Measurements from ENCODE around the gene EID3. TPM values are rescaled to one million over a fixed set of nuclear protein-coding genes. Genes with fewer than 3 reads are reported as not detected.

EID3 gene
- total RNA-seq, 1 donor from 2014 or later = 1.4 TPM

DNA sequence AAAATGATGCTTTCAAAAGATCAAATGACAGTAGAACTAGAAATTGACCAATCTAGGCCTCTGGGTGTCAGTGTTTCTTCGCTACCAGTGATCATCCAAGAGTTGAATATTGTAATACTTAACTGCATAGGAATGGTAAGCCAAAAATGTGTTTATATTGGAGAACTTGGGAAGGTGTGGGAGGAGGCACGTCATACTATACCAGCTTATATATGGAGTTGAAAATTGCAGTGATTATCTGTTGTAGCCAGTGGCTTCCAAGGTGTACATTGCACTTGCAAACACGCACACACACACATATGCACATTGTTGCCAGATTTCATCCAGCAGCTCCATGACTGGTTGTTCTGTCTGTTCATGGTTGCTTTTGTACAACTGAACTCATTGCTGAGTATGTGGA lies 36.1 kb downstream of the EID3 start:
- peak overlapping the region in 1 of 2 donors; percentile 64 for H3K27ac ChIP-seq
- H3K4me3 ChIP-seq = no peak overlapping the region
- peaks cover 64 to 83% of the 10 kb centered on the region in 2 donors for H3K36me3 ChIP-seq
- no peaks in the 10 kb centered on the region for H3K9me3 ChIP-seq
- TF ChIP-seq, protein P1, sequence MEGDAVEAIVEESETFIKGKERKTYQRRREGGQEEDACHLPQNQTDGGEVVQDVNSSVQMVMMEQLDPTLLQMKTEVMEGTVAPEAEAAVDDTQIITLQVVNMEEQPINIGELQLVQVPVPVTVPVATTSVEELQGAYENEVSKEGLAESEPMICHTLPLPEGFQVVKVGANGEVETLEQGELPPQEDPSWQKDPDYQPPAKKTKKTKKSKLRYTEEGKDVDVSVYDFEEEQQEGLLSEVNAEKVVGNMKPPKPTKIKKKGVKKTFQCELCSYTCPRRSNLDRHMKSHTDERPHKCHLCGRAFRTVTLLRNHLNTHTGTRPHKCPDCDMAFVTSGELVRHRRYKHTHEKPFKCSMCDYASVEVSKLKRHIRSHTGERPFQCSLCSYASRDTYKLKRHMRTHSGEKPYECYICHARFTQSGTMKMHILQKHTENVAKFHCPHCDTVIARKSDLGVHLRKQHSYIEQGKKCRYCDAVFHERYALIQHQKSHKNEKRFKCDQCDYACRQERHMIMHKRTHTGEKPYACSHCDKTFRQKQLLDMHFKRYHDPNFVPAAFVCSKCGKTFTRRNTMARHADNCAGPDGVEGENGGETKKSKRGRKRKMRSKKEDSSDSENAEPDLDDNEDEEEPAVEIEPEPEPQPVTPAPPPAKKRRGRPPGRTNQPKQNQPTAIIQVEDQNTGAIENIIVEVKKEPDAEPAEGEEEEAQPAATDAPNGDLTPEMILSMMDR (IDR thresholded peaks at IDR 0.05) = peak in 1 of 3 experiments; percentile 34
- intact Hi-C loops (cut with DNase I) = no loop called here
- H3K27me3 ChIP-seq = no peaks in the 10 kb centered on the region
- H3K4me1 ChIP-seq = peaks cover 6 to 33% of the 10 kb centered on the region in 2 donors
- DNase-seq (ENCODE audit: low spot score in 2 of 2) = no peak

DNA sequence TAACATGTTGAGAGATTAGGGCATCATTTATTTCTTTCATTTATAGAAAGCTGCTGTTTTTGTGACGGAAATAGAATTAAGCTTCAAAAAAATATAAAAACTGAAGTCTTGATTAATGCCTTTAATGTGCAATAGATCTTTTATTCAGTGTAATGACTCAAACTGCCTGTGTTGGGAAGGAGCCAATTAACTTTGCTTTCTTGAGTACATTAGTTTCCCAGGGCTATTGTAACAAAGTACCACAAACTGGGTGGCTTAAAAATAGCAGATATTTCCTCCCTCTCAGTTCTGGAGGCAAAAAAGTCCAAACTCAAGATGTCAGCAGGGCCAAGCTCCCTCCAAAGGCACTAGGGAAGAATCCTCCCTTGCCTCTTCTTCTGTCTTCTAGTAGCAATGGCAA lies 36.6 kb downstream of the EID3 start:
- Histone ChIP-seq H3K27me3 (no peaks in the 10 kb centered on the region), H3K9me3 (no peaks in the 10 kb centered on the region), H3K27ac (peak overlapping the region; percentile 62 to 64), H3K4me3 (no peak overlapping the region), H3K36me3 (peaks cover 58 to 78% of the 10 kb centered on the region in 2 donors), H3K4me1 (peaks cover 8 to 35% of the 10 kb centered on the region in 2 donors)
- intact Hi-C loops (cut with DNase I) = no loop called here
- TF ChIP-seq, protein P1 (IDR thresholded peaks at IDR 0.05) = no peak
- DNase-seq (ENCODE audit: low spot score in 2 of 2) = no peak

DNA sequence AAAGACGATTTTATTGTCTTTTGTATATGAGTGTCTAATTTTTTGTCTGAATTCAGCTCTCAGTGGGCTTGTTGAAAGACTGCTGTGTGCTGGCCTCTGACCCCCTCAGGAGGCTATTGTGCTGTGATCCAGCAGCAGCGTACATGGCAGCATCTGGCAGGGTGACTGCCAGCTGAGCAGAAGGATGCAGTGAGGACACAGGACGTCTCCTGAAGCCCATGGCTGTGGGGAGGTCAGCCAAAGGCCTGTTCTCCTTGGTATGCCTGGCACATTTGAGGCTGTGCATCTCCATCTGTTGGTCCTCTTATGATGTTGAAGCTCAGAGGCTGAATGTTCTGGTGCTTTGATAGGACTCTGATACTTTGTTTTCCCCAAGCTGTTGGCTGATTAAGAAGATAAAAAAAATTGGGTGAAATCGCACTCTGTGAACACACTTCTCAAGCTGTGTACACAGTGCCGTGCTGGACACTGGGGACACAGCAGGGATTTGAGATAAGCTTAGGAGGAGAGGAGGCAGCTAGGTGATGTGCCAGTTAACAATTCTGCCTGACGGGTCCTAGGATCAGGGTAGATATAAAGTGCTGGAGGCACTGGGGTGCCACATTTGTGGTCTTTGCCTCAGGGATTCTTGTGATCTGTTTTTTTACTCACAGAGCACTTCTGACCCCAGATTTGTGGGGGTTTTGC lies 37.5 kb downstream of the EID3 start:
- H3K36me3 ChIP-seq = peaks cover 56 to 69% of the 10 kb centered on the region in 2 donors
- intact Hi-C loops (cut with DNase I) = no loop called here
- no peaks in the 10 kb centered on the region for H3K9me3 ChIP-seq
- TF ChIP-seq, protein P1 (IDR thresholded peaks at IDR 0.05) = no peak
- H3K4me3 ChIP-seq = no peak overlapping the region
- H3K27ac ChIP-seq = peak overlapping the region; percentile 62 to 64
- peaks cover 8 to 44% of the 10 kb centered on the region in 2 donors for H3K4me1 ChIP-seq
- no peaks in the 10 kb centered on the region for H3K27me3 ChIP-seq
- no peak for DNase-seq (ENCODE audit: low spot score in 2 of 2)

DNA sequence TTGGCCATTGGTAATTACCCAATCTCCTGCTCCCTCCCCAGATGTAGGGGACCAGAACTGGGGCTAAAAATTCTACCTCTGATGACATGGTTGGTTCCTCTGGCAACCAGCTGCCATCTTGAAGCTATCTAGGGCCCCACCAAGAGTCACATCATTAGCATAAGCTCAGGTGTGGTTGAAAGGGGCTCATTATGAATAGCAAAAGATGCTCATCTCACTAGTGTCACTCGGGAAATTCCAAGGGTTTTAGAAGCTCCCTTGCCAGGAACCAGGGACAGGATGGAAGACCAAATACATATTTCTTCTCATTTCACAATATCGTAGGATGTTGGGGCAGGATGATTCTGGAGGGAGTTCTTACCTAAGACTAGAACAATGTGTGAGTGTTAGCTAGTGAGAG lies 38.6 kb downstream of the EID3 start:
- no peak for DNase-seq (ENCODE audit: low spot score in 2 of 2)
- no peak overlapping the region for H3K4me3 ChIP-seq
- intact Hi-C loops (cut with DNase I) = no loop called here
- H3K36me3 ChIP-seq = peaks cover 45 to 59% of the 10 kb centered on the region in 2 donors
- no peaks in the 10 kb centered on the region for H3K9me3 ChIP-seq
- peak overlapping the region; percentile 62 to 64 for H3K27ac ChIP-seq
- H3K4me1 ChIP-seq = peaks cover 8 to 47% of the 10 kb centered on the region in 2 donors
- H3K27me3 ChIP-seq = no peaks in the 10 kb centered on the region
- TF ChIP-seq, protein P1 (IDR thresholded peaks at IDR 0.05) = no peak

DNA sequence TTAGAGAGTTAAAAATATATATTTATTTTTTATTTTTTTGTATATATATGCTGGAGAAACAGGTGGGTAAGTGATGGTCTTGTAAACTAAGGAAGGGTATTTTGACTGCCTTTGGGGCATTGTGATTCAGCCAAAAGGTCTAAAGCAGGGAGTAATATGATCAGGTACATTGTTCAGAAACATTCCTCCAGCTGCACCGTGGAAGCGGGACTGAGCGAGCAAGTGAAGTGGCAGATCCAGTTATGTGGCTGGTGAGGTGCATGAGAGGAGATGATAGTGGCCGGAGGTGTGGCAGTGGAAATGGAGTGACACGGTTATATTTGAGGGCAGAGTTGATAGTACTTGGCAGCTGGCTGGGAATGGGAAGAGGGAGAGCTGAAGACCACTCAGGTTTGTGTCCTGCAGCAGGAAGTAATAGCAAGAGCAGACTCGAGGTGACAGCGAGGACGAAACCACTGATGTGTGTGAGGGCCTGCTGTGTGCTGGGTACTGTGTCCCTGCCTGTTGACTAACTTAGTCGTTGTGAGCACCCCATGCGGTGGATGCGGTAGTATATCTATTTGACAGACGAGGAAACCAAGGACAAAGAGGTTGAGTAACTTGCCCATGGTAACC lies 39.2 kb downstream of the EID3 start:
- H3K9me3 ChIP-seq = no peaks in the 10 kb centered on the region
- H3K4me3 ChIP-seq = no peak overlapping the region
- peak overlapping the region; percentile 21 to 24 for H3K27ac ChIP-seq
- H3K4me1 ChIP-seq = peaks cover 8 to 50% of the 10 kb centered on the region in 2 donors
- DNase-seq (ENCODE audit: low spot score in 2 of 2) = no peak
- TF ChIP-seq, protein P1 (IDR thresholded peaks at IDR 0.05) = no peak
- no peaks in the 10 kb centered on the region for H3K27me3 ChIP-seq
- intact Hi-C loops (cut with DNase I) = no loop called here
- peaks cover 42 to 57% of the 10 kb centered on the region in 2 donors for H3K36me3 ChIP-seq
